A673 (cell line): ENCODE measurements around the gene FNTB. TPM values are rescaled to one million over a fixed set of nuclear protein-coding genes. Genes with fewer than 3 reads are reported as not detected.

Experiments used
- BruUV-seq: library from RNA; stranded (reverse); fragments of 400-500 nt; replicated peaks from 2 replicates; lab custom pipeline; 2021; lab: Mats Ljungman, UMichigan
- CTCF ChIA-PET: fragments of 300-600 bp; sonication (Branson Sonifier 250); formaldehyde crosslinking; loops from one replicate; lab custom pipeline; 2022; ENCODE audit warnings: antibody characterized with exemption; lab: Charles Lee
- POLR2A ChIA-PET: fragments of 300-600 bp; sonication (Branson Sonifier 250); formaldehyde crosslinking; loops from one replicate; lab custom pipeline; 2022; ENCODE audit warnings: antibody characterized with exemption; ENCODE audit not compliant: low non-redundant PET; lab: Charles Lee
- DNase-seq: peaks from one replicate; pipeline ENCODE4 v3.0.0-alpha.2; 2015; ENCODE audit warnings: low spot score
- H3K27ac ChIP-seq: fragments of 200-600 bp; sonication (generic); 2 replicates; pipeline ENCODE4 v1.5.1; 2016; ENCODE audit warnings: mixed run types, low read depth, mild to moderate bottlenecking, mixed read lengths, antibody characterized with exemption, low read length; ENCODE audit not compliant: poor library complexity, severe bottlenecking
- H3K27me3 ChIP-seq: fragments of 200-600 bp; sonication (generic); replicated peaks from 2 replicates; pipeline ENCODE4 v1.6.1; 2017; ENCODE audit warnings: mixed run types, low read depth, mild to moderate bottlenecking, mixed read lengths, antibody characterized with exemption, low read length; ENCODE audit not compliant: insufficient read depth, poor library complexity
- H3K36me3 ChIP-seq: fragments of 200-600 bp; sonication (generic); 2 replicates; pipeline ENCODE4 v1.6.1; 2016; ENCODE audit warnings: mixed run types, mild to moderate bottlenecking, mixed read lengths, antibody characterized with exemption, low read length; ENCODE audit not compliant: insufficient read depth, poor library complexity, severe bottlenecking
- H3K4me1 ChIP-seq: fragments of 200-600 bp; sonication (generic); 2 replicates; pipeline ENCODE4 v1.6.1; 2017; ENCODE audit warnings: mixed run types, mild to moderate bottlenecking, mixed read lengths, antibody characterized with exemption, low read length; ENCODE audit not compliant: insufficient read depth, poor library complexity, severe bottlenecking
- H3K4me3 ChIP-seq: fragments of 200-600 bp; sonication (generic); 2 replicates; pipeline ENCODE4 v1.5.1; 2016; ENCODE audit warnings: low read depth, mixed run types, mild to moderate bottlenecking, mixed read lengths, low read length; ENCODE audit not compliant: poor library complexity, severe bottlenecking
- H3K9me3 ChIP-seq: fragments of 200-600 bp; sonication (generic); 2 replicates; pipeline ENCODE4 v1.6.1; 2016; ENCODE audit warnings: mixed run types, low read depth, mild to moderate bottlenecking, mixed read lengths, antibody characterized with exemption, low read length; ENCODE audit not compliant: poor library complexity, severe bottlenecking
- CTCF ChIP-seq: fragments of 300-800, 200-600 bp; sonication (generic); conservative IDR thresholded peaks from 2 replicates; pipeline ENCODE4 v1.5.1; 2017; ENCODE audit warnings: low read depth, mild to moderate bottlenecking, antibody characterized with exemption, low read length, moderate library complexity, mixed read lengths
- EZH2 ChIP-seq: fragments of 200-600 bp; sonication (generic); IDR thresholded peaks from 2 replicates; pipeline ENCODE4 v1.6.1; 2017; ENCODE audit warnings: borderline replicate concordance, low read depth, mild to moderate bottlenecking, mixed read lengths, antibody characterized with exemption, low read length; ENCODE audit not compliant: poor library complexity, severe bottlenecking
- intact Hi-C: fragments of 100-400 bp; cut with micrococcal nuclease; formaldehyde crosslinking; loops from one replicate; pipeline ENCODE4 v1.10.0; 2022; ENCODE audit not compliant: unreplicated experiment
- total RNA-seq: library from RNA; stranded (reverse); gene quantifications from 2 replicates; pipeline ENCODE4 v1.2.3, GENCODE V29; 2021

Gene FNTB
- total RNA-seq, 1 experiment from 2014 or later: 24.0 TPM

GRCh38 chr14:64953310-64953654, 33.4 kb upstream of the FNTB start:
- DNase-seq: no peak
- CTCF ChIA-PET: no interaction called here
- H3K27ac ChIP-seq: no peak overlapping the region
- no peaks in the 10 kb centered on the region for H3K27me3 ChIP-seq
- POLR2A ChIA-PET: no interaction called here
- intact Hi-C loops: no loop called here
- no peak for TF ChIP-seq CTCF
- TF ChIP-seq EZH2: no peak
- no peaks in the 10 kb centered on the region for H3K4me1 ChIP-seq
- no peaks in the 10 kb centered on the region for H3K36me3 ChIP-seq
- BruUV-seq: no TSS peak
- no peak overlapping the region for H3K4me3 ChIP-seq
- H3K9me3 ChIP-seq: no peaks in the 10 kb centered on the region

- H3K9me3 ChIP-seq: no peaks in the 10 kb centered on the region
- intact Hi-C loops: no loop called here
- no peaks in the 10 kb centered on the region for H3K27me3 ChIP-seq
- H3K4me3 ChIP-seq: no peak overlapping the region
- DNase-seq: no peak
- TF ChIP-seq EZH2: no peak
- no peak for TF ChIP-seq CTCF
- ChIA-PET CTCF (no interaction called here), POLR2A (no interaction called here)
- H3K36me3 ChIP-seq: no peaks in the 10 kb centered on the region
- BruUV-seq: no TSS peak
- H3K27ac ChIP-seq: no peak overlapping the region
- no peaks in the 10 kb centered on the region for H3K4me1 ChIP-seq
These were observed 33.0 kb upstream of the FNTB start for GRCh38 chr14:64953661-64954060.

GRCh38 chr14:64954491-64955240, 32.0 kb upstream of the FNTB start:
- Histone ChIP-seq H3K27ac (no peak overlapping the region), H3K4me3 (no peak overlapping the region), H3K9me3 (no peaks in the 10 kb centered on the region), H3K4me1 (no peaks in the 10 kb centered on the region), H3K27me3 (no peaks in the 10 kb centered on the region), H3K36me3 (no peaks in the 10 kb centered on the region)
- DNase-seq: no peak
- no TSS peak for BruUV-seq
- ChIA-PET CTCF (no interaction called here), POLR2A (no interaction called here)
- no peak for TF ChIP-seq EZH2
- intact Hi-C loops: no loop called here

GRCh38 chr14:64955297-64955696, 31.4 kb upstream of the FNTB start:
- ChIA-PET CTCF (no interaction called here), POLR2A (no interaction called here)
- BruUV-seq: no TSS peak
- Histone ChIP-seq H3K36me3 (no peaks in the 10 kb centered on the region), H3K4me3 (no peak overlapping the region), H3K9me3 (no peaks in the 10 kb centered on the region), H3K27me3 (no peaks in the 10 kb centered on the region), H3K27ac (no peak overlapping the region), H3K4me1 (no peaks in the 10 kb centered on the region)
- intact Hi-C loops: no loop called here
- DNase-seq: no peak
- TF ChIP-seq CTCF: no peak
- TF ChIP-seq EZH2: no peak
